ENCODE data around the gene STMND1.

DNA sequence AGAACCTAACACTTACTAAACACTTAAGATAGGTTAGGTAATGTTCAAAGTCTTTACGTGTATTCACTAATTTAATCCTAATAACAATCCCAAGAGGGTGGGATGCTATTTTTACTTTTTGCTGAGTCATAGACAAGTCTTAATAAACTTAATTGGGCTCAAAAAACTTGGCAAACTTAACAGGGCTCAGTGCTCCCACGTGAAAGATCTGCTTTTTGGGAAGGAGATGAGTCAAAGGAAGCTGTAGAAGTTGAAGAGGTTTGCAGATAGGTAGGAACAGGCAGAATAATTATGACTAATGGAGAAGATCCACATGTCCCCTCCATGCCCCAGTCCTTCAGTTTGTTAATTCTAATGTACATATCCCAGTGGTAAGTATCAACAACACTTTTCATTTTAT, 44.5 kb upstream of the STMND1 start:
- TF ChIP-seq POLR2A (IDR thresholded peaks at IDR 0.05; ENCODE audit: low read depth, low read length) (no peak), POLR2AphosphoS5 (IDR thresholded peaks at IDR 0.05; ENCODE audit: low read depth, low read length) (no peak), TAF1 (IDR thresholded peaks at IDR 0.05; ENCODE audit: borderline replicate concordance, low read depth, low read length) (no peak)
